Activated CD4-positive, alpha-beta T cell treated with anti-CD3 and anti-CD28 coated beads for 4 hours (primary cell): ENCODE results near the gene NDUFB7.

ENCODE experiments used
- DNase-seq, 2 donors: peaks; one replicate each; pipeline ENCODE4 v3.0.0-alpha.2; 2020

The NDUFB7 gene

DNA sequence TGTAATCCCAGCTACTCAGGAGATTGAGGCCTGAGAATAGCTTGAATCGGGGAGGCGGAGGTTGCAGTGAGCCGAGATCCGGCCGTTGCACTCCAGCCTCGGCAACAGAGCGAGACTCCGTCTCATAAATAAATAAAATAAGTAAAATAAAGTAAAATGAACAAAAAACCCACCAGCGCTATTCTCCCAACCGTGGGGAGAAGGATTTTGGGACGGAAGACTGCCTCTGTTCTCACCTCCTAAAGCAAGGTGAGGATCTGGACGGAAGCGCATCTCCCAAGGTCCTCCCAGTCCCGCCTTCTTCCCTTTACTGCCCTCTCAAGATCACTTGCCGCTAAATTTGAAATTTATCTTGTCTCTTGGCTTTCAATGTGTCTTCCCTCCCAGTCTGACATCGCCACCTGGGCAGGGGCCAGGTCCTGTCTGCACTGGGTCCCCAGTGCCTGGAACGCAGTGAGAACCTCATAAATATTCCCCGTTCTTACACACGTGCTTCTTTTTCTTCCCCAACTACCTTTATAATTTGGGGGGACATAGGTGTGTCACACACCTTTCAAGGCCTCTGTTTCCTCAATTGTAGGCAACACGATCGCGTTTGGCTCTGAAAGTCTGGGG, 52.5 kb downstream of the NDUFB7 start:
- DNase-seq: no peak

- peak; percentile 37 to 60 for DNase-seq
These were observed 53.9 kb downstream of the NDUFB7 start, which contains the start of gene DNAJB1 for GRCh38 chr19:14517840-14518505. Gene DNAJB1, minus strand, starts transcription at chr19:14518397. Its CDS starts 48 bp downstream, at chr19:14518349.

- DNase-seq: no peak
These were observed 54.4 kb downstream of the NDUFB7 start for GRCh38 chr19:14517446-14517839.

GRCh38 chr19:14516746-14517438, 55.0 kb downstream of the NDUFB7 start:
- no peak for DNase-seq
